ENCODE data around the gene FRYL. TPM values are rescaled to one million over a fixed set of nuclear protein-coding genes. Genes with fewer than 3 reads are reported as not detected.
"Not testable (repeated sequence)": the region's sequence is repeated elsewhere in the genome, so short reads cannot be mapped to it uniquely, and the experiment has no call there.

FRYL gene
- total RNA-seq, 2 experiments from 2014 or later = 80.8 to 97.3 TPM

- peaks cover 6% of the 10 kb centered on the region for H3K36me3 Mint-ChIP-seq
- no peaks in the 10 kb centered on the region for H3K27me3 Mint-ChIP-seq
- no peak overlapping the region for H3K4me3 Mint-ChIP-seq
- CTCF ChIA-PET = no interaction called here
- H3K9me3 Mint-ChIP-seq (ENCODE audit: low read depth) = no peaks in the 10 kb centered on the region
- ATAC-seq (no peak), DNase-seq (no peak)
- H3K27ac Mint-ChIP-seq = no peak overlapping the region
- peaks cover 7% of the 10 kb centered on the region for H3K4me1 Mint-ChIP-seq
These were observed 86.1 kb downstream of the FRYL start for GRCh38 chr4:48693856-48694574.

- H3K27ac Mint-ChIP-seq = no peak overlapping the region
- CTCF ChIA-PET = interaction anchor here (0.6 kb wide), 1 partner anchor 231 kb away, joined by 4 read pairs; no protein-coding TSS in a partner anchor
- no peak for ATAC-seq
- no peak overlapping the region for H3K4me3 Mint-ChIP-seq
- peaks cover 2% of the 10 kb centered on the region for H3K36me3 Mint-ChIP-seq
- H3K4me1 Mint-ChIP-seq = peaks cover 2% of the 10 kb centered on the region
- H3K9me3 Mint-ChIP-seq (ENCODE audit: low read depth) = no peaks in the 10 kb centered on the region
- H3K27me3 Mint-ChIP-seq = no peaks in the 10 kb centered on the region
- no peak for DNase-seq
These were observed 87.2 kb downstream of the FRYL start for GRCh38 chr4:48692897-48693296.

DNA sequence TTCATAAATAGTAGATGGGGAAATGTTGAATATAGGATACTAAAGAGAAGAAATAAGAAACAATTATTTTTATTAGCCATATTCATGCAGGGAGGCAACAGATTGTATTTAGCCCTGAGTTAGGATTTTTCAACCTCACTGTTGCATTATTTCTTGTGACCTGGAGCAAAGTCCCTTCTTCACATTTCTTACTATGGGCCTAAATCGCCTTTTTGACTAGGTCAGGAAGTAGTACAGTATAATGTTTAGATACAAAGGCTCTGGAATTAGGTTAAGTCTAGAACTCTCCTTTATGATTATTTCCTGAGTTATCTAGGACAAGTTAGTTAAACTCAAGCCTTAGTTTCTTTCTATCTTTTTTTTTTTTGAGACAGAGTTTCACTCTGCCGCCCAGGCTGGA, 88.0 kb downstream of the FRYL start:
- H3K4me1 Mint-ChIP-seq = no peaks in the 10 kb centered on the region

DNA sequence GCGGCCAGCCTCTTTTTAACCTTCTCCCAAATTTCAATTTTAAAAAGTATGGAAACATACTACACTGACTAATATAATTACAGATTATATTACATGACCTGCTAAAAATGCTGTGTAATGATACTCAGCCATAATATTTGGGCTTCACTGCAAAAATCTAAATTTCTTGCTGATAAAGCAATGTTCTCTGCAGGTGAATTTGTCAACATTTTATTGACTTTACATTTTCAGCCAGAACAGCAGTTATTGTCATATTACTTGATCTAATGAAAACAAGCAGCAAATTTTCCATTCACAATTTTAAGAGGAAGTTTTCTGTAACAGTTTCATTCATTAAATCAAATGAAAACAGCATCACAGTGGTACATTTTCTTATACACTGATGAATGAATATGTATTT, 91.1 kb downstream of the FRYL start:
- no peak overlapping the region for H3K27ac Mint-ChIP-seq
- H3K4me3 Mint-ChIP-seq = no peak overlapping the region
- H3K9me3 Mint-ChIP-seq (ENCODE audit: low read depth) = no peaks in the 10 kb centered on the region
- no peak for DNase-seq
- H3K4me1 Mint-ChIP-seq = peaks cover 1% of the 10 kb centered on the region
- CTCF ChIA-PET = interaction anchor here (0.7 kb wide), 1 partner anchor 67 kb away, joined by 3 read pairs; no protein-coding TSS in a partner anchor
- H3K36me3 Mint-ChIP-seq = no peaks in the 10 kb centered on the region
- H3K27me3 Mint-ChIP-seq = no peaks in the 10 kb centered on the region
- no peak for ATAC-seq

More for the DNA sequence above, 88.0 kb downstream of the FRYL start:
- ATAC-seq (no peak), DNase-seq (no peak)
- no peak overlapping the region for H3K4me3 Mint-ChIP-seq
- H3K27me3 Mint-ChIP-seq = no peaks in the 10 kb centered on the region
- H3K27ac Mint-ChIP-seq = no peak overlapping the region
- H3K36me3 Mint-ChIP-seq = no peaks in the 10 kb centered on the region
- CTCF ChIA-PET = no interaction called here
- no peaks in the 10 kb centered on the region for H3K9me3 Mint-ChIP-seq (ENCODE audit: low read depth)

DNA sequence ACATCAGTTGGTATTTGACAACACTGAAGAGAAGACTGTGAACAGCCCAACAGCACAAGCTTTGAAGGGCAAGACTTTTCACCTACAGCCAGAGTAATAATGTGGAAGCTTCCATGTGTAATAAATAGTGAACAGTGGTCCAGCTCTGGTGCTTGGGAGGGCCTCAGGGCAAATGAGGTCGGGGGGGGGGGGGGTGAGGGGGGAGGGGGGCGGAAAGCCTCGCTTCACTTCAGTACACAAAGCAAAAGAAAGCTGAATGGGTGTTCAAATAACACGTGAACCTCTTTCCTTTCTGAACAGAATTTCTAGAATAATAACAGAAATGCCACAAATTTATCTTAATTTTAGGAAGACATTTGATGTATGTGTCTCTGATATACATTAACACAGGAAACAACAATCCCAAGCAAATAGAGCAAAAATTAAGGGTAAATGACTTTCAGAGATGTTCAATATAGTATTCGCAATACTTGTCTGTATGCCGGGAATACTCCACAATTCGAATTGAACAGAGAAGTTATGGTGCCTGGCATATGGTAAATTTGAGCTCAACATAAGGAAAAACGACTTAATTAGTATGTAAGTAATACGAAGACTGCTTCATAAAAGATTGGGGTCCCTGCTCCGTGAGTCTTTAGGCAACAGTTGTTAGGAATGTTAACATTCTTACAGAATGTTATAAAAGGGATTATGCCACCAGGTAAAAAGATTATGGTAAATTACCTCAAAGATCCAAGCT, 92.6 kb downstream of the FRYL start:
- DNase-seq (no peak), ATAC-seq (no peak)
- Mint-ChIP-seq H3K27ac (no peak overlapping the region), H3K27me3 (no peaks in the 10 kb centered on the region), H3K36me3 (peaks cover 6% of the 10 kb centered on the region), H3K4me3 (no peak overlapping the region), H3K4me1 (peaks cover 3% of the 10 kb centered on the region), H3K9me3 (ENCODE audit: low read depth) (no peaks in the 10 kb centered on the region)
- CTCF ChIA-PET = no interaction called here

DNA sequence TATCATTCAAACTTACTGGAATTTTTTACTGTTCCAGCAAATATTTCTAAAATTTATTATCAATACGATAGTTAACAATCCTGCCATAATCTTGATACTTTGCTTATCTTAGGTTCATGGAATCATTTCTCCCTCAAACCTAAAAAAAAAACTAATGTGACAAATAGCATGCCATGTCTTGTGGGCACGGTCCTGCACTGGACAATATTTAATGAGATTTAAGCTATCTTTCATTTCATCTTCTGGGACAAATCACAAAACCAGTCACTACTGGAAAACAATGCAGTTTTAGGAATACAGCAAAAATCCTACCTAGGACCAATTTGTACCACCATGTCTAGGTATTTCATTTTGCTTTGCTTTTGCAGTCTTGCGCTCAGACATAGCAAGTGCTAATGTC, 93.7 kb downstream of the FRYL start:
- CTCF ChIA-PET = no interaction called here
- Mint-ChIP-seq H3K36me3 (peaks cover 6% of the 10 kb centered on the region), H3K27me3 (no peaks in the 10 kb centered on the region), H3K4me1 (peaks cover 11% of the 10 kb centered on the region), H3K27ac (no peak overlapping the region), H3K4me3 (no peak overlapping the region), H3K9me3 (ENCODE audit: low read depth) (no peaks in the 10 kb centered on the region)
- DNase-seq (no peak), ATAC-seq (no peak)

GRCh38 chr4:48683784-48684666, 96.1 kb downstream of the FRYL start:
- no peak overlapping the region for H3K27ac Mint-ChIP-seq
- DNase-seq (no peak), ATAC-seq (no peak)
- no peak overlapping the region for H3K4me3 Mint-ChIP-seq
- peaks cover 6% of the 10 kb centered on the region for H3K36me3 Mint-ChIP-seq
- H3K4me1 Mint-ChIP-seq = peaks cover 17% of the 10 kb centered on the region
- CTCF ChIA-PET = no interaction called here
- no peaks in the 10 kb centered on the region for H3K27me3 Mint-ChIP-seq
- H3K9me3 Mint-ChIP-seq (ENCODE audit: low read depth) = no peaks in the 10 kb centered on the region

DNA sequence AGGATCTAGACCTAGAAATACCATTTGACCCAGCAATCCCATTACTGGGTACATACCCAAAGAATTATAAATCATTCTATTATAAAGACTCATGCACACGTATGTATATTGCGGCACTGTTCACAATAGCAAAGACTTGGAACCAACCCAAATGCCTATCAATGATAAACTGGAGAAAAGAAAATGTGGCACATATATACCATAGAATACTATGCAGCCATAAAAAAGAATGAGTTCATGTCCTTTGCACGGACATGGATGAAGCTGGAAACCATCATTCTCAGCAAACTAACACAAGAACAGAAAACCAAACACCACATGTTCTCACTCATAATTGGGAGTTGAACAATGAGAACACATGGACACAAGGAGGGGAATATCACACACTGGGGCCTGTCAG, 97.2 kb downstream of the FRYL start:
- H3K27ac Mint-ChIP-seq; DNase-seq; H3K36me3 Mint-ChIP-seq; H3K27me3 Mint-ChIP-seq; H3K9me3 Mint-ChIP-seq (ENCODE audit: low read depth); H3K4me3 Mint-ChIP-seq; ATAC-seq: not testable (repeated sequence)
- peaks cover 17% of the 10 kb centered on the region for H3K4me1 Mint-ChIP-seq
- CTCF ChIA-PET = interaction anchor here (4.5 kb wide), 1 partner anchor 104 kb away, joined by 16 read pairs; no protein-coding TSS in a partner anchor

DNA sequence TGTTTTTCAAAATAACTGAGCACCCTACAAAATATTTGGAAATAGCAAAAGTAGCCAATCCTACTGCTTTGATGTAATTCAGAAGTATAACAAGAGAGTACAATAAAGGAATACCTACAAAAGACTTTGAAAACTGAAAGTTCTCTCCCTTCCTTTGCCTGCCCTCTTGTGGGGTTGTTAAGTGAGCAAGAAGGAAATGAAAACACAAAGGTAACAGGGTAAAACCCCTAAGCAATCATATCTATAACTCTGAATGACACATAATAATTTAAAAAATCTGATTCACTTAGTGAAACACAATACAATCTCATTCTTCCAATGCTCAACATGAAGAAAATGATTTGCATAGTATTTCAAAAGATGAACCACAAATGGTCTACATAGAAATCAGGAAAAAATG, 98.2 kb downstream of the FRYL start:
- H3K4me1 Mint-ChIP-seq = peaks cover 17% of the 10 kb centered on the region
- H3K27ac Mint-ChIP-seq = peak overlapping the region; percentile 32
- ATAC-seq (peak; percentile 78), DNase-seq (no peak)
- H3K9me3 Mint-ChIP-seq (ENCODE audit: low read depth) = no peaks in the 10 kb centered on the region
- no peaks in the 10 kb centered on the region for H3K27me3 Mint-ChIP-seq
- H3K36me3 Mint-ChIP-seq = peaks cover 10% of the 10 kb centered on the region
- no peak overlapping the region for H3K4me3 Mint-ChIP-seq
- CTCF ChIA-PET = interaction anchor here (0.7 to 4.5 kb wide), 2 partner anchors 14 to 103 kb away, joined by 4 to 16 read pairs; no protein-coding TSS in a partner anchor

- peaks cover 15% of the 10 kb centered on the region for H3K36me3 Mint-ChIP-seq
- H3K4me1 Mint-ChIP-seq = peaks cover 17% of the 10 kb centered on the region
- H3K27ac Mint-ChIP-seq = peak overlapping the region; percentile 6
- no peak for ATAC-seq
- H3K9me3 Mint-ChIP-seq (ENCODE audit: low read depth) = no peaks in the 10 kb centered on the region
- no peak overlapping the region for H3K4me3 Mint-ChIP-seq
- CTCF ChIA-PET = interaction anchor here (0.7 to 4.5 kb wide), 4 partner anchors 13 to 103 kb away, joined by 3 to 16 read pairs (median 4); no protein-coding TSS in a partner anchor
- no peak for DNase-seq
- H3K27me3 Mint-ChIP-seq = no peaks in the 10 kb centered on the region
These were observed 99.1 kb downstream of the FRYL start for GRCh38 chr4:48680848-48681568.

DNA sequence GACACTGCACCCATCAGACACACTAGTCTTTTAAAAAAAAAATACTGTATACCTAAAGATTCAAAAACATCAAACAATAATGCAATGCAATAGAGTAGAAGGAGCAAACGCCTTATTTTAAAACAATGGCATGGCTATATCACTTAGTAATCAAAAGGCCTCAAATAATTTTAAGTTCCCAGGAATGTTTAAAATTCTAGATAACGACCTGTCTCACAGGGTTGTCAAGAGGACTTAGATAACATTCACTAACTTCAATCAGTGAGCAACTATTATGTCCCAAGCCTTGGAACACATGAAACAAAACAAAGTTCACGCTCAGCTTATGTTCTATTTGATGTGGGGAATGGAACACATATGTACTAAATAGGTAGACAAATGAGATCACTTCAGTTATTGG, 106.5 kb downstream of the FRYL start:
- no peak overlapping the region for H3K27ac Mint-ChIP-seq
- no peaks in the 10 kb centered on the region for H3K27me3 Mint-ChIP-seq
- no peak overlapping the region for H3K4me3 Mint-ChIP-seq
- ATAC-seq = no peak
- peaks cover 3% of the 10 kb centered on the region for H3K9me3 Mint-ChIP-seq (ENCODE audit: low read depth)
- CTCF ChIA-PET = no interaction called here
- peaks cover 24% of the 10 kb centered on the region for H3K36me3 Mint-ChIP-seq
- DNase-seq = no peak
- H3K4me1 Mint-ChIP-seq = peaks cover 5% of the 10 kb centered on the region

GRCh38 chr4:48670587-48670986, 109.5 kb downstream of the FRYL start:
- no peak overlapping the region for H3K4me3 Mint-ChIP-seq
- ATAC-seq (no peak), DNase-seq (no peak)
- H3K27me3 Mint-ChIP-seq = no peaks in the 10 kb centered on the region
- peaks cover 3% of the 10 kb centered on the region for H3K9me3 Mint-ChIP-seq (ENCODE audit: low read depth)
- H3K4me1 Mint-ChIP-seq = peaks cover 17% of the 10 kb centered on the region
- H3K27ac Mint-ChIP-seq = no peak overlapping the region
- CTCF ChIA-PET = no interaction called here
- H3K36me3 Mint-ChIP-seq = peaks cover 12% of the 10 kb centered on the region

GRCh38 chr4:48669086-48669485, 111.0 kb downstream of the FRYL start:
- CTCF ChIA-PET = no interaction called here
- DNase-seq (no peak), ATAC-seq (no peak)
- peaks cover 19% of the 10 kb centered on the region for H3K4me1 Mint-ChIP-seq
- peaks cover 10% of the 10 kb centered on the region for H3K36me3 Mint-ChIP-seq
- H3K27ac Mint-ChIP-seq = no peak overlapping the region
- no peak overlapping the region for H3K4me3 Mint-ChIP-seq
- H3K27me3 Mint-ChIP-seq = no peaks in the 10 kb centered on the region
- peaks cover 3% of the 10 kb centered on the region for H3K9me3 Mint-ChIP-seq (ENCODE audit: low read depth)

Data from activated CD8-positive, alpha-beta memory T cell treated with anti-CD3 and anti-CD28 coated beads, Interleukin-2, amount 10 ng/mL, durations not matched to agents 7 days and 5 days (primary cell).